Calu3 (cell line): ENCODE measurements around the gene BRD7. TPM values are rescaled to one million over a fixed set of nuclear protein-coding genes. Genes with fewer than 3 reads are reported as not detected.

ENCODE experiments used
- BruUV-seq: library from RNA; stranded (reverse); fragments of 400-500 nt; replicated peaks from 2 replicates; lab custom pipeline; 2021; lab: Mats Ljungman, UMichigan
- CTCF ChIA-PET: fragments of 300-600 bp; sonication (Branson Sonifier 250); formaldehyde crosslinking; loops from one replicate; lab custom pipeline; 2022; ENCODE audit warnings: antibody characterized with exemption; lab: Charles Lee
- DNase-seq: peaks from one replicate; pipeline ENCODE4 v3.0.0; 2022
- H3K27ac Mint-ChIP-seq: one replicate; pipeline ENCODE4 v1.8.0; 2022; ENCODE audit warnings: mixed read lengths; ENCODE audit not compliant: unreplicated experiment
- H3K27me3 Mint-ChIP-seq: one replicate; pipeline ENCODE4 v1.8.0; 2022; ENCODE audit warnings: mixed read lengths; ENCODE audit not compliant: unreplicated experiment
- H3K36me3 Mint-ChIP-seq: one replicate; pipeline ENCODE4 v1.8.0; 2022; ENCODE audit warnings: mild to moderate bottlenecking, moderate library complexity, mixed read lengths; ENCODE audit not compliant: insufficient read depth, unreplicated experiment
- H3K4me1 Mint-ChIP-seq: one replicate; pipeline ENCODE4 v1.8.0; 2022; ENCODE audit warnings: mild to moderate bottlenecking, low read depth, mixed read lengths; ENCODE audit not compliant: unreplicated experiment
- H3K4me3 Mint-ChIP-seq: one replicate; pipeline ENCODE4 v1.8.0; 2022; ENCODE audit warnings: mild to moderate bottlenecking, low read depth, moderate library complexity, mixed read lengths; ENCODE audit not compliant: unreplicated experiment
- H3K9me3 Mint-ChIP-seq: one replicate; pipeline ENCODE4 v1.8.0; 2022; ENCODE audit warnings: low read depth, mixed read lengths; ENCODE audit not compliant: unreplicated experiment
- intact Hi-C: fragments of 100-400 bp; cut with micrococcal nuclease; formaldehyde crosslinking; loops from one replicate; pipeline ENCODE4 v1.10.0; 2022; ENCODE audit not compliant: unreplicated experiment
- total RNA-seq: library from RNA; stranded (reverse); gene quantifications from 2 replicates; pipeline ENCODE4 v1.2.3, GENCODE V29; 2022
- TF ChIP-seq, protein P1 (sequence below): fragments of 200-600 bp; IDR thresholded peaks from one replicate; pipeline ENCODE4 v1.8.0; 2022; ENCODE audit warnings: antibody characterized with exemption; ENCODE audit not compliant: unreplicated experiment

The BRD7 gene
- total RNA-seq, 1 experiment from 2014 or later: 98.7 TPM

DNA sequence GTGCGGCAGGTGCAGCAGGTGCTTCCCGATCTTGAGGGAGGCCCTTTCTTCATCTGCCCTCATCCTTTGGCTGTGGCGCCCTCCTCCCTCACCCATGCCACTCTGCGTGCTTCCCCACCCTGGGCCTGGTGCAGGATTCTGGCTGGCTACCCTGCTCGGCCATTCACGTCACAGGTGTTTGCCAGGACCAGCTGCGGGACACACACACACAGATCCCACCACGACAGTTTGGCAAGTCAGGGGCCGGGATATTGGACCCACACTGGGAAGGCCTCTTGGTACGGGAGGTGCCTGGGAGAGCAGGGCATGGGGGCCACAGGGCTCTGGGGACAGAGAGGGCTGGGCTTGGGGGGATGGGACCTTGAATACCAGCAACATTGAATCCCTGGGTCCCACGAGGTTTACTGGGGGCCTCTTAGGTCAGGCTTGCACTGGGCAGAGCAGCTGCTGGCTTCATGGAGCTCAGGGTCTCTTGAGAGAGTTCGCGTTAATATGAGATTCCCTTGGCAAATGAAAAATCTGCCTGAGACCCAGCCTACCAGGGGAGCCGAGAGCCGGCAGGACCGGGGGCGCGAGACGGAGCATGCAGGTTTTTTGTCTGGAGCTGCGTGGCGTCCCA, 87.3 kb downstream of the BRD7 start:
- intact Hi-C loops: no loop called here
- TF ChIP-seq, protein P1, sequence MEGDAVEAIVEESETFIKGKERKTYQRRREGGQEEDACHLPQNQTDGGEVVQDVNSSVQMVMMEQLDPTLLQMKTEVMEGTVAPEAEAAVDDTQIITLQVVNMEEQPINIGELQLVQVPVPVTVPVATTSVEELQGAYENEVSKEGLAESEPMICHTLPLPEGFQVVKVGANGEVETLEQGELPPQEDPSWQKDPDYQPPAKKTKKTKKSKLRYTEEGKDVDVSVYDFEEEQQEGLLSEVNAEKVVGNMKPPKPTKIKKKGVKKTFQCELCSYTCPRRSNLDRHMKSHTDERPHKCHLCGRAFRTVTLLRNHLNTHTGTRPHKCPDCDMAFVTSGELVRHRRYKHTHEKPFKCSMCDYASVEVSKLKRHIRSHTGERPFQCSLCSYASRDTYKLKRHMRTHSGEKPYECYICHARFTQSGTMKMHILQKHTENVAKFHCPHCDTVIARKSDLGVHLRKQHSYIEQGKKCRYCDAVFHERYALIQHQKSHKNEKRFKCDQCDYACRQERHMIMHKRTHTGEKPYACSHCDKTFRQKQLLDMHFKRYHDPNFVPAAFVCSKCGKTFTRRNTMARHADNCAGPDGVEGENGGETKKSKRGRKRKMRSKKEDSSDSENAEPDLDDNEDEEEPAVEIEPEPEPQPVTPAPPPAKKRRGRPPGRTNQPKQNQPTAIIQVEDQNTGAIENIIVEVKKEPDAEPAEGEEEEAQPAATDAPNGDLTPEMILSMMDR: no peak
- DNase-seq: no peak
- peaks cover 24% of the 10 kb centered on the region for H3K4me1 Mint-ChIP-seq
- no TSS peak for BruUV-seq
- H3K27me3 Mint-ChIP-seq: no peaks in the 10 kb centered on the region
- no peak overlapping the region for H3K27ac Mint-ChIP-seq
- peaks cover 3% of the 10 kb centered on the region for H3K9me3 Mint-ChIP-seq
- H3K4me3 Mint-ChIP-seq: no peak overlapping the region
- peaks cover 9% of the 10 kb centered on the region for H3K36me3 Mint-ChIP-seq
- CTCF ChIA-PET: no interaction called here

DNA sequence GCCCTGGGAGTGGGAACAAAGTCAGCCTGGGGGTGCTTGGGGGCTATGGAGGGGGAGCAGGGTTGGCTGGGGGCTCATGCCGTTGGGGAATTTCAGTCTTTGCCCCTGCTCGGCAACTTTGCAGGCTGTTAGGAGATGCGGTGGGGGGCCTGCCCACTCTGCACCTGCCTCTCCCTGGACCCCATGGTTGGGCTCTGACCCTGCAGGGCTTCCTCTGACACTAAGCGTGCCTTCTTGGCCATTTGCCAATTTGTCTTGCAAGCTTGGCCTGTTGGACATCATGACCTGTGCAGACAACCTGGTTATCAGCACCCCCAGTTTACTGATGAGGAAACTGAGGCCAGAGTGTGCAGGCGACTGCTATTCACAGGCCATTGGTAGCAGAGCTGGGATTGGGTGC, 87.9 kb downstream of the BRD7 start:
- peaks cover 4% of the 10 kb centered on the region for H3K36me3 Mint-ChIP-seq
- CTCF ChIA-PET: no interaction called here
- peaks cover 24% of the 10 kb centered on the region for H3K4me1 Mint-ChIP-seq
- no peak overlapping the region for H3K27ac Mint-ChIP-seq
- no peak overlapping the region for H3K4me3 Mint-ChIP-seq
- TF ChIP-seq, protein P1: no peak
- intact Hi-C loops: no loop called here
- BruUV-seq: no TSS peak
- no peaks in the 10 kb centered on the region for H3K27me3 Mint-ChIP-seq
- peaks cover 3% of the 10 kb centered on the region for H3K9me3 Mint-ChIP-seq
- no peak for DNase-seq

GRCh38 chr16:50279504-50279865, 89.3 kb downstream of the BRD7 start:
- no peaks in the 10 kb centered on the region for H3K27me3 Mint-ChIP-seq
- CTCF ChIA-PET: interaction anchor here (1.1 to 1.4 kb wide), 3 partner anchors 29 to 527 kb away, joined by 3 to 4 read pairs (median 3); no protein-coding TSS in a partner anchor
- H3K4me3 Mint-ChIP-seq: no peak overlapping the region
- no TSS peak for BruUV-seq
- H3K4me1 Mint-ChIP-seq: peaks cover 24% of the 10 kb centered on the region
- TF ChIP-seq, protein P1: no peak
- peaks cover 3% of the 10 kb centered on the region for H3K9me3 Mint-ChIP-seq
- DNase-seq: no peak
- no peak overlapping the region for H3K27ac Mint-ChIP-seq
- H3K36me3 Mint-ChIP-seq: peaks cover 3% of the 10 kb centered on the region
- intact Hi-C loops: no loop called here

DNA sequence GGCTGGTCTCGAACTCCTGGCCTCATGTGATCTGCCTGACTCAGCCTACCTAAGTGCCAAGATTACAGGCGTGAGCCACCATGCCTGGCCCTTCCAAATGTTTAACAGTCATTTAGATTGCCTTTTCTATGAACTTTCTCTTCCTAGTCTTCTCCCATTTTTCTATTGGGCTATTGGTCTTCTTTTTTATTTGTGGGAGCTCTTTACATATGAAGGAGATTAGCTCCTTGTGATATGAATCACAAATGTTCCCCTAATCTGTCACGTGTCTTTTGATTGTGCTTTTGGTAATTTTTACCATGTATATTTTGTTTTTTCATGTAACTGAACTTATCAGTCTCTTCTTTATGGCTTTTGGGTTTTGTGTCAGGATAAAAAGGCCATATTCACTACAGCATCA, 90.5 kb downstream of the BRD7 start:
- H3K4me3 Mint-ChIP-seq: no peak overlapping the region
- peaks cover 33% of the 10 kb centered on the region for H3K4me1 Mint-ChIP-seq
- no peaks in the 10 kb centered on the region for H3K27me3 Mint-ChIP-seq
- TF ChIP-seq, protein P1: no peak
- BruUV-seq: no TSS peak
- CTCF ChIA-PET: interaction anchor here (0.7 to 1.1 kb wide), 2 partner anchors 28 to 397 kb away, joined by 4 read pairs; no protein-coding TSS in a partner anchor
- intact Hi-C loops: no loop called here
- H3K9me3 Mint-ChIP-seq: peaks cover 3% of the 10 kb centered on the region
- no peak overlapping the region for H3K27ac Mint-ChIP-seq
- no peak for DNase-seq
- H3K36me3 Mint-ChIP-seq: no peaks in the 10 kb centered on the region
